Measurements from ENCODE around the gene AMH. TPM values are rescaled to one million over a fixed set of nuclear protein-coding genes. Genes with fewer than 3 reads are reported as not detected.

The AMH gene
- total and polyA plus RNA-seq, 3 donors from 2014 or later: 50.8 to 268 (median 180) TPM

GRCh38 chr19:2288818-2289713 lies 39.9 kb downstream of the AMH start:
- H3K4me3 ChIP-seq: peak overlapping the region in 1 of 2 donors; percentile 47
- no peak for DNase-seq
- peaks cover 5% of the 10 kb centered on the region for H3K4me1 ChIP-seq
- H3K27me3 ChIP-seq: no peaks in the 10 kb centered on the region
- 50 to 56% methylated on average over 18 to 27 of the region's 28 CpGs for WGBS, 2 donors
- TF ChIP-seq, protein P1, sequence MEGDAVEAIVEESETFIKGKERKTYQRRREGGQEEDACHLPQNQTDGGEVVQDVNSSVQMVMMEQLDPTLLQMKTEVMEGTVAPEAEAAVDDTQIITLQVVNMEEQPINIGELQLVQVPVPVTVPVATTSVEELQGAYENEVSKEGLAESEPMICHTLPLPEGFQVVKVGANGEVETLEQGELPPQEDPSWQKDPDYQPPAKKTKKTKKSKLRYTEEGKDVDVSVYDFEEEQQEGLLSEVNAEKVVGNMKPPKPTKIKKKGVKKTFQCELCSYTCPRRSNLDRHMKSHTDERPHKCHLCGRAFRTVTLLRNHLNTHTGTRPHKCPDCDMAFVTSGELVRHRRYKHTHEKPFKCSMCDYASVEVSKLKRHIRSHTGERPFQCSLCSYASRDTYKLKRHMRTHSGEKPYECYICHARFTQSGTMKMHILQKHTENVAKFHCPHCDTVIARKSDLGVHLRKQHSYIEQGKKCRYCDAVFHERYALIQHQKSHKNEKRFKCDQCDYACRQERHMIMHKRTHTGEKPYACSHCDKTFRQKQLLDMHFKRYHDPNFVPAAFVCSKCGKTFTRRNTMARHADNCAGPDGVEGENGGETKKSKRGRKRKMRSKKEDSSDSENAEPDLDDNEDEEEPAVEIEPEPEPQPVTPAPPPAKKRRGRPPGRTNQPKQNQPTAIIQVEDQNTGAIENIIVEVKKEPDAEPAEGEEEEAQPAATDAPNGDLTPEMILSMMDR (IDR thresholded peaks at IDR 0.05): no peak
- TF ChIP-seq POLR2A (IDR thresholded peaks at IDR 0.05): no peak
- no peaks in the 10 kb centered on the region for H3K9me3 ChIP-seq
- no peak overlapping the region for H3K27ac ChIP-seq
- intact Hi-C loops (cut with DNase I; ENCODE audit: low total_unique reads): no loop called here
- no peaks in the 10 kb centered on the region for H3K36me3 ChIP-seq (ENCODE audit: low read depth, missing control alignments)

GRCh38 chr19:2289714-2290435 lies 40.8 kb downstream of the AMH start:
- Histone ChIP-seq H3K27me3 (no peaks in the 10 kb centered on the region), H3K27ac (peak overlapping the region in 1 of 2 donors; percentile 39), H3K4me3 (peak overlapping the region; percentile 18 to 47), H3K36me3 (ENCODE audit: low read depth, missing control alignments) (no peaks in the 10 kb centered on the region), H3K4me1 (peaks cover 10% of the 10 kb centered on the region), H3K9me3 (no peaks in the 10 kb centered on the region)
- no peak for DNase-seq
- no peak for TF ChIP-seq POLR2A (IDR thresholded peaks at IDR 0.05)
- TF ChIP-seq, protein P1 (IDR thresholded peaks at IDR 0.05): no peak
- WGBS, 2 donors: 3 to 9% methylated on average over 14 to 32 of the region's 74 CpGs
- intact Hi-C loops (cut with DNase I; ENCODE audit: low total_unique reads): no loop called here

- H3K4me3 ChIP-seq: peak overlapping the region; percentile 18 to 47
- H3K4me1 ChIP-seq: peaks cover 13% of the 10 kb centered on the region
- intact Hi-C loops (cut with DNase I; ENCODE audit: low total_unique reads): no loop called here
- no peaks in the 10 kb centered on the region for H3K36me3 ChIP-seq (ENCODE audit: low read depth, missing control alignments)
- H3K27me3 ChIP-seq: no peaks in the 10 kb centered on the region
- TF ChIP-seq, protein P1 (IDR thresholded peaks at IDR 0.05): no peak
- TF ChIP-seq POLR2A (IDR thresholded peaks at IDR 0.05): no peak
- H3K9me3 ChIP-seq: no peaks in the 10 kb centered on the region
- no peak for DNase-seq
- WGBS, 2 donors: 26 to 40% methylated on average over 30 to 69 of the region's 82 CpGs
- H3K27ac ChIP-seq: no peak overlapping the region
Measured at GRCh38 chr19:2290441-2291184, 41.5 kb downstream of the AMH start.

DNA sequence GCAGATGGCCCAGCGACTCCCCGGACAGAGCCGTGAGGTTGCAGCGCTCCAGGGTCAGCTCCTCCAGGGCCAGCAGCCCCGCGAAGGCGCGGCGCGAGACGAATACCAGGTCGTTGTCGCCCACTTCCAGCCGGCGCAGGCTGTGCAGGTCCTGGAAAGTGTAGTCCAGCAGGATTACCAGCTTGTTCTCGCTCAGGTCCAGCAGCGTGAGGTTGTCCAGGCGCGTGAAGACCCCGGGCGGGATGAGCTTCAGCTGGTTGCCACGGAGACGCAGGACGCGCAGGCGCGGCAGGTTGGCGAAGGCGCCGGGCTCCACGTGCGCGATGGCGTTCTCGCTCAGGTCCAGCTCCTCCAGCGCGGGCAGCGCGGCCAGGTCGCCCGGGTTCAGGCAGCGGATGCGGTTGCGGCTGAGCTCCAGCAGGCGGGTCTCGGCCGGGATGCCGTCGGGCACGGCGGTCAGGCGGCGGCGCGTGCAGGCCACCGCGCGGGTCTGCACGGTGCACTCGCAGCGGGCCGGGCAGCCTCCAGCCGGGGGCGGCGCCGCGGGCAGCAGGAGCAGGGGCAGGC lies 42.1 kb downstream of the AMH start:
- Histone ChIP-seq H3K4me3 (peak overlapping the region; percentile 18 to 47), H3K4me1 (peaks cover 13% of the 10 kb centered on the region), H3K36me3 (ENCODE audit: low read depth, missing control alignments) (no peaks in the 10 kb centered on the region), H3K27ac (no peak overlapping the region), H3K27me3 (no peaks in the 10 kb centered on the region), H3K9me3 (no peaks in the 10 kb centered on the region)
- TF ChIP-seq, protein P1 (IDR thresholded peaks at IDR 0.05): no peak
- TF ChIP-seq POLR2A (IDR thresholded peaks at IDR 0.05): no peak
- WGBS, 2 donors: 30 to 43% methylated on average over 2 to 42 of the region's 67 CpGs
- intact Hi-C loops (cut with DNase I; ENCODE audit: low total_unique reads): no loop called here
- peak; percentile 70 for DNase-seq
